ENCODE measurements around the gene BCAM.

GRCh38 chr19:44779150-44779549 lies 29.8 kb upstream of the BCAM start:
- TF ChIP-seq, protein P1, sequence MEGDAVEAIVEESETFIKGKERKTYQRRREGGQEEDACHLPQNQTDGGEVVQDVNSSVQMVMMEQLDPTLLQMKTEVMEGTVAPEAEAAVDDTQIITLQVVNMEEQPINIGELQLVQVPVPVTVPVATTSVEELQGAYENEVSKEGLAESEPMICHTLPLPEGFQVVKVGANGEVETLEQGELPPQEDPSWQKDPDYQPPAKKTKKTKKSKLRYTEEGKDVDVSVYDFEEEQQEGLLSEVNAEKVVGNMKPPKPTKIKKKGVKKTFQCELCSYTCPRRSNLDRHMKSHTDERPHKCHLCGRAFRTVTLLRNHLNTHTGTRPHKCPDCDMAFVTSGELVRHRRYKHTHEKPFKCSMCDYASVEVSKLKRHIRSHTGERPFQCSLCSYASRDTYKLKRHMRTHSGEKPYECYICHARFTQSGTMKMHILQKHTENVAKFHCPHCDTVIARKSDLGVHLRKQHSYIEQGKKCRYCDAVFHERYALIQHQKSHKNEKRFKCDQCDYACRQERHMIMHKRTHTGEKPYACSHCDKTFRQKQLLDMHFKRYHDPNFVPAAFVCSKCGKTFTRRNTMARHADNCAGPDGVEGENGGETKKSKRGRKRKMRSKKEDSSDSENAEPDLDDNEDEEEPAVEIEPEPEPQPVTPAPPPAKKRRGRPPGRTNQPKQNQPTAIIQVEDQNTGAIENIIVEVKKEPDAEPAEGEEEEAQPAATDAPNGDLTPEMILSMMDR (conservative IDR thresholded peaks at IDR 0.05) = no peak
- no peak for TF ChIP-seq ZFX (IDR thresholded peaks at IDR 0.05)

Measured in C4-2B (cell line).